Measurements from ENCODE around the gene OAT. TPM values are rescaled to one million over a fixed set of nuclear protein-coding genes. Genes with fewer than 3 reads are reported as not detected.

The OAT gene
- total and polyA plus RNA-seq, 2 of the 4 experiments (the other 2 are of a cell fraction): 110 to 152 TPM

DNA sequence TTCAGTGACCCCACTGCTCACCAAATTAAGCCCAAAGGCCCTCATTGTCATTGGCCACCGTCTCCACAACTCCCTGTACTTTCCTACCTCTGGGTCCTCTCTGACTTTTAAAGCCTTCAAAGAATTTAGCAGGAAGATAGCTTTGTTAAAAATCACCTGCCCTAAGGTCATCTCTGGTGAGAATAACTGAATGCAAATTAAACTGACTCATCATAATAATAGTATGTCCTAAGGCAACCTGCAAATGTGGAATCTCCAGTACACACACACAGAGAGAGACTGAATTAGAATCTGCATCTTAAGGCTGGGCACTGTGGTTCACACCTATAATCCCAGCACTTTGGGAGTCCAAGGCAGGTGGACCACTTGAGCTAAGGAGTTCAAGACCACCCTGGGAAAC lies 24.1 kb downstream of the OAT start:
- H2AK5ac ChIP-seq (ENCODE audit: low read depth, low read length): no peak overlapping the region
- in situ Hi-C loops (cut with MboI; ENCODE audit: low sequenced_read_pairs): loop anchor here (25.0 kb wide), 1 partner anchor 1257 kb away; the partner anchor contains the start of genes HMX2 and HMX3
- no peak overlapping the region for H3K9ac ChIP-seq (ENCODE audit: low read depth, low read length)
- BruUV-seq (replicated peaks): no TSS peak
- no peak overlapping the region for H2BK15ac ChIP-seq (ENCODE audit: low read depth, low read length)
- no peaks in the 10 kb centered on the region for H3K9me1 ChIP-seq (ENCODE audit: insufficient read depth, low read length)
- H3K27ac ChIP-seq (ENCODE audit: insufficient read depth, low read length): no peak overlapping the region
- no peak overlapping the region for H2AK9ac ChIP-seq (replicated peaks; ENCODE audit: low read depth, low read length, poor library complexity)
- dilution Hi-C loops (cut with HindIII; ENCODE audit: low sequenced_read_pairs, unreplicated experiment): loop anchor here (25.0 kb wide), 1 partner anchor 407 kb away; no protein-coding TSS in a partner anchor
- no peak overlapping the region for H4K5ac ChIP-seq (ENCODE audit: low read depth, low read length)
- H3K23ac ChIP-seq (ENCODE audit: low read depth, low read length): no peak overlapping the region
- ChIA-PET CTCF (no interaction called here), POLR2A (ENCODE audit: unreplicated experiment) (no interaction called here)
- no peaks in the 10 kb centered on the region for H3K4me1 ChIP-seq (ENCODE audit: control insufficient read depth, insufficient read depth, low read length)
- no peak overlapping the region for H3K4me2 ChIP-seq (ENCODE audit: low read depth, low read length)
- H2AFZ ChIP-seq (replicated peaks; ENCODE audit: low read length, poor library complexity): no peak overlapping the region
- no peaks in the 10 kb centered on the region for H3K27me3 ChIP-seq (ENCODE audit: control insufficient read depth, insufficient read depth, low read length)
- no peak overlapping the region for H3K4ac ChIP-seq (ENCODE audit: low read depth, low read length)
- no peak overlapping the region for H2BK20ac ChIP-seq (ENCODE audit: low read depth, low read length)
- no peak overlapping the region for H4K91ac ChIP-seq (ENCODE audit: insufficient read depth, low read depth, low read length)
- H2BK5ac ChIP-seq (ENCODE audit: low read depth, low read length, poor library complexity, severe bottlenecking): no peak overlapping the region
- no peak overlapping the region for H3K56ac ChIP-seq (ENCODE audit: extremely low read depth, insufficient read depth, low read length)
- TF ChIP-seq RCOR1 (IDR thresholded peaks at IDR 0.05; ENCODE audit: insufficient replicate concordance, low read length) (no peak), CEBPB (IDR thresholded peaks at IDR 0.05; ENCODE audit: low read depth, low read length) (no peak), MXI1 (IDR thresholded peaks at IDR 0.05; ENCODE audit: borderline replicate concordance, low read depth, low read length) (no peak), MAFK (IDR thresholded peaks at IDR 0.05; ENCODE audit: low read depth, low read length) (peak; percentile 52; the same call in 1 of the 2 replicates), FOS (IDR thresholded peaks at IDR 0.05; ENCODE audit: low read depth, low read length) (no peak)
- no peak; the same call in 1 of the 2 replicates for ATAC-seq (ENCODE audit: low read depth)
- H2BK120ac ChIP-seq (ENCODE audit: low read depth, low read length): no peak overlapping the region
- H3K14ac ChIP-seq (replicated peaks; ENCODE audit: low read depth, low read length): no peak overlapping the region
- no peaks in the 10 kb centered on the region for H3K79me1 ChIP-seq (ENCODE audit: low read depth in 1 of 2, low read length in 2 of 2)
- H3K9me3 ChIP-seq (ENCODE audit: control insufficient read depth, insufficient read depth, low read length): no peaks in the 10 kb centered on the region
- no peak overlapping the region for H4K8ac ChIP-seq (ENCODE audit: low read depth in 2 of 2, low read length in 2 of 2)
- no peak overlapping the region for H3K18ac ChIP-seq (ENCODE audit: low read depth, low read length)
- no peak overlapping the region for H3K4me3 ChIP-seq (ENCODE audit: insufficient read depth, low read depth, low read length)
- no CpG with 5 or more reads among the region's 1 CpG for WGBS, 2 experiments (ENCODE audit: extremely low coverage in 2 of 2, insufficient read length in 1 of 2)
- H4K20me1 ChIP-seq (ENCODE audit: insufficient read depth, low read length): no peaks in the 10 kb centered on the region
- H3K36me3 ChIP-seq (ENCODE audit: control insufficient read depth, insufficient read depth, low read length): peaks cover 8% of the 10 kb centered on the region
- DNase-seq: no peak
- intact Hi-C loops (cut with micrococcal nuclease): no loop called here
